Esophagus squamous epithelium (tissue), 4 donors: ENCODE results near the gene TFRC.

Experiments
- CTCF ChIP-seq, 6 experiments: fragments of 450-650 bp in 4 of 6; fragments of 200-600 bp in 2 of 6; sonication (generic) in 2 of 6; IDR thresholded peaks; one replicate each; pipeline ENCODE4 v1.5.1; 2016 to 2019; ENCODE audit warnings: antibody characterized with exemption in 6 of 6, mild to moderate bottlenecking in 4 of 6, moderate library complexity in 4 of 6
- POLR2A ChIP-seq, 4 donors: fragments of 450-650 bp; IDR thresholded peaks; one replicate each; pipeline ENCODE4 v1.6.1; 2017; ENCODE audit warnings: antibody characterized with exemption in 4 of 4, mild to moderate bottlenecking in 4 of 4, moderate library complexity in 3 of 4

DNA sequence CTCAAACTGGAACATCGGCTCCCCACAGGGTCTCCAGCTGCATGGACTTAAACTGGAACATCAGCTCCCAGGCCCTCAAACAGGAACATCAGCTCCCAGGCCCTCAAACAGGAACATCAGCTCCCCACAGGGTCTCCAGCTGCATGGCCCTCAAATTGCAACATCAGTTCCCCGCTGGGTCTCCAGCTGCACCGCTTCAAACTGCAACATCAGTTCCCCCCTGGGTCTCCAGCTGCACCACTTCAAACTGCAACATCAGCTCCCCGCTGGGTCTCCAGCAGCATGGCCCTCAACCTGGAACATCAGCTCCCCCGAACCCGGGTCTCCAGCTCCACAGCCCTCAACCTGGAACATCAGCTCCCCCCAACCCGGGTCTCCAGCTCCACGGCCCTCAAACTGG lies 82.0 kb downstream of the TFRC start:
- no peak for TF ChIP-seq POLR2A (IDR thresholded peaks at IDR 0.05)
- no peak for TF ChIP-seq CTCF (IDR thresholded peaks at IDR 0.05)
